ENCODE results near the gene DUSP1.

The DUSP1 gene

DNA sequence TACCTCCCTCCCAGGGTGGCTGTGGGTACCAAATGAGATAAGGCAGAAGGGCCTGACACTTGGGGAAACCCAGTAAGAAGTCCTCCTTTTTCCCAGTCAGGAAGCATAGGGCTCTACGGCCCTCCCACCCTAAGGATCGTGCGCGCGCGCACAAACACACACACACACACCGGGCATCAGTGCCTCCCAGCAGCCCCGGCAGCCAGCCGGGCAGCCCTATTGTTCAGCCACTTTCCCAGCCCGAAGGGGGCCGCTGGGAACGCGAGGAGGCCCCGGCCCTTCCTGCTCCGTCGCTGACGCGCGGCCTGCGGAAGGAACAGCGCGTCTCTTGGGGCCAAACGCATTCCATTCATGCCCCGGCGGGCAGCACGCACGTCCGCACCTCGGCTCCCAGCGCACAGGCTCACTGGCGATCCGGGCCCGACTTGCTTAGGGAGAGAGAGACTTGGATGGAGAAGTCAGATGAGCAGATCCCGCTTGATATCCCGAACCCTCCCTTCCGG, 22.6 kb downstream of the DUSP1 start:
- TF ChIP-seq, protein P1, sequence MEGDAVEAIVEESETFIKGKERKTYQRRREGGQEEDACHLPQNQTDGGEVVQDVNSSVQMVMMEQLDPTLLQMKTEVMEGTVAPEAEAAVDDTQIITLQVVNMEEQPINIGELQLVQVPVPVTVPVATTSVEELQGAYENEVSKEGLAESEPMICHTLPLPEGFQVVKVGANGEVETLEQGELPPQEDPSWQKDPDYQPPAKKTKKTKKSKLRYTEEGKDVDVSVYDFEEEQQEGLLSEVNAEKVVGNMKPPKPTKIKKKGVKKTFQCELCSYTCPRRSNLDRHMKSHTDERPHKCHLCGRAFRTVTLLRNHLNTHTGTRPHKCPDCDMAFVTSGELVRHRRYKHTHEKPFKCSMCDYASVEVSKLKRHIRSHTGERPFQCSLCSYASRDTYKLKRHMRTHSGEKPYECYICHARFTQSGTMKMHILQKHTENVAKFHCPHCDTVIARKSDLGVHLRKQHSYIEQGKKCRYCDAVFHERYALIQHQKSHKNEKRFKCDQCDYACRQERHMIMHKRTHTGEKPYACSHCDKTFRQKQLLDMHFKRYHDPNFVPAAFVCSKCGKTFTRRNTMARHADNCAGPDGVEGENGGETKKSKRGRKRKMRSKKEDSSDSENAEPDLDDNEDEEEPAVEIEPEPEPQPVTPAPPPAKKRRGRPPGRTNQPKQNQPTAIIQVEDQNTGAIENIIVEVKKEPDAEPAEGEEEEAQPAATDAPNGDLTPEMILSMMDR (IDR thresholded peaks at IDR 0.05; ENCODE audit: extremely low read depth, missing control alignments): no peak
- no peak for DNase-seq (ENCODE audit: low spot score)

DNA sequence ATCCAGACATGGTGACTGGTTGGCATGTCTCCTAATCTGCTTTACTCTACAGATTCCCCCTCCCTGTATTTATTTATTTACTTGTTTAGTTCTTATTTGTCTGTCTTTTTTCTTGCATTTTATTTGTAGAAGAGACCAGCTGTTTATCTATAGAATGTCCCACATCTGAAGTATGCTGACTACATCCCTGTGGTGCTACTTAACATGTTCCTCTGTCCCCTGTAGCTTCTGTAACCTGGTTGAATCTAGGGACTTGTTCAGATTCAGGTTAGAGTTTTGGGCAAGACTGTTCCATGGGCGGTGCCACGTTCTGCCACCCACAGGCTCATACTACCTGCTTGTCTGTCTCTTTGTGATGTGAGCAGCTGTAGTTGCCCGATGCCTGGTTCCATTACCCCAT, 23.5 kb downstream of the DUSP1 start:
- no peak for DNase-seq (ENCODE audit: low spot score)
- TF ChIP-seq, protein P1 (IDR thresholded peaks at IDR 0.05; ENCODE audit: extremely low read depth, missing control alignments): no peak

DNA sequence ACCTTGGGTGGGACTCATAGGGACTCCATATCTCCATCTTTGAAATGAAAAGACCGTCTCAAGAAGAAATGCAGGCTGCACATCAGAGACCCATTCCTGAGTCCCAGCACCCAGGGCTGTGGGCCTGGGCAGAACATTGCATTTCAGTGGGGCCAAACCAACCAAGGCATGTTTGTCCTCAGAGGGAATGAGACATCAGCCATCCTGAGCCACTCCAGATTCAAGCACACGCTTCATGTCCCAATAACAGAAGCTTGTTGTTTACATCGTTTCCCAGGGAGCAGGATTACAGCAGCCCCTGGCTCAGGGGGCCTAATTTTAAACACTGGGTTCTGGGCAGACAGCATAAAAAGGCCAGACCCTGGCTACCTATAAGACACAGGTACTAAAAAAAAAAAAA, 24.3 kb downstream of the DUSP1 start:
- TF ChIP-seq, protein P1 (IDR thresholded peaks at IDR 0.05; ENCODE audit: extremely low read depth, missing control alignments): no peak
- no peak for DNase-seq (ENCODE audit: low spot score)

DNA sequence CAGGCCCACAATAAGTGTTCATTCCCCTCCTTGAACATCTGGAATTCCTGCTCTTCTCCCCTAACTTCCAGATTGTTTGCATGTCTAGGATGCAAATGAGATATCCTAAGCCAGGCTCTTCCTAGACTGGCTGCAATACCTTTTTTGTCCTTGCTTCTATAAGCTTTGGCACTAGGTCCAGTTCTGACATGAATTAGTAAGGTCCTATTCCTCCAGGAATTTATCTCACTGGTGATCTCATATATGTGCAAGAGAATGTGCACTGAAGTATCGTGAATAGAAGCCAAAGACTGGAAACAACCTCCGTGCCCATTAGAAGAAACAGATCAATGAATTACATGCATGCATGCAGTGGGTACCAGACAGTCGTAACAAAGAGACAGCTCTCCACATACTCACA, 25.2 kb downstream of the DUSP1 start:
- DNase-seq (ENCODE audit: low spot score): no peak
- TF ChIP-seq, protein P1 (IDR thresholded peaks at IDR 0.05; ENCODE audit: extremely low read depth, missing control alignments): no peak

DNA sequence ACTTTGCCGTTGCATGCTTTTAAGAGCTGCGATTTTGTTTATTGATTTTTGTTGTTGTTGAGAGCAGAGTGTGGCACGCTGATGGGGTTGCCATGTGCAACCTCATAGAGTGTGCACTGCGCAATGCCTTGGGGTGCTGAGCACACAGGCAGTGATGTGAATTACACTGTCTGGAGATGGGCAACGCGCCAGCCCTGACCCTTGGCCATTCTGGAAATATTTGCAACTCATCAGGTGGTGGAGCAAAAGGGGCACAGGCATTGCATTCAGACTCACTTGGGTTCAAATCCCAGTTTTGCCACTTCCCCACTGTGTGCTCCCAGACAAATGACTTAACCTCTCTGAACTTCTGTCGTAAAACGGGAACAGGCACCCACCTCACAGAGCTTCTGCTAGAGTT, 25.6 kb downstream of the DUSP1 start:
- TF ChIP-seq, protein P1 (IDR thresholded peaks at IDR 0.05; ENCODE audit: extremely low read depth, missing control alignments): no peak
- DNase-seq (ENCODE audit: low spot score): no peak

DNA sequence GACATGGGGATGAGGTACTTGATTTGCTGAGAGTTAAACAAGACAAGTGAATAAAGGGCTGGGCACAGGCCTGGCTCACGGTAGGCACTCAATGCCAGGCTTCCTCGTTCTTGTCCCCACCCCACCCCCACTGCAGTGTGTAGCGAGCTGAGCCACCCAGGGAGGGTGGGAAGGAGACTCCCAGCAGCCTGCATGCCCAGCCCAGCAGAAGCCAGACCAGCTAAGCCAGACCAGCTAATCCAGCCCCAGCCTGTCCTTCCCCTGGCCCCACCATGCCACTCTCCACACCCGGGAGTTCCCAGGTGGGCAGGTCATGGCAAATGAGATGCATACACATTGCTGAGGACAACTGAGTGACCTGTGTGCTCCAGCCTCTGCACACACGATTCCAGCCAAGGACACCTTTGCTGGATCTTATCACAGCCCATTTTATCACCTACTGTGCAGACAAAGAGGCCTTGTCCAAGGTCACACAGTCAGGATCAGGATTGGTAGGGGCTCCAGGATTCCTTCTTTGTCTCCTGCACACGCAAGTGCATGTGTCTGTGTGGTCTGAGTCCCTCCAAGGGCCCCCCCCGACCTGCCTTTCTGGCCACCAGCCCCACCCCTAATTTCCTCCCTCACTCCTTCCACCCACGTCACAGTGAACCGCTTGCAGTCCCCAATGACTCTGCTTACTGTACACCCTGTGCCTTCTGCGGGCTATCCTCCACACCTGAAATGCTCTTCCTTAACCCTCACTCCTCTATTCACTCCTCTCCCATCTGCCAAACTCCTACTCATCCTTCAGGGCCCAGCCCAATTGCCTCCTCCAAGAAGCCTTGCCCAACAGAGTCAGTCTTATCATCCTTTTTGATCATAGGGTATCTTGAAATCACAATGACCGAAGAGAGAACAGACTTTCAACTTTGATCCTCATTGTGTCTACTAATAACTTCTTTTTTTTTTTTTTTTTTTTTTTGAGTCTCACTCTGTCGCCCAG, 26.6 kb downstream of the DUSP1 start:
- no peak for DNase-seq (ENCODE audit: low spot score)
- TF ChIP-seq, protein P1 (IDR thresholded peaks at IDR 0.05; ENCODE audit: extremely low read depth, missing control alignments): no peak
